ENCODE results near the gene DOP1B. TPM values are rescaled to one million over a fixed set of nuclear protein-coding genes. Genes with fewer than 3 reads are reported as not detected.
"Not testable (repeated sequence)": the region's sequence is repeated elsewhere in the genome, so short reads cannot be mapped to it uniquely, and the experiment has no call there.

DOP1B gene
- total RNA-seq, 1 donor from 2014 or later = 23.1 TPM

- TF ChIP-seq CTCF (IDR thresholded peaks at IDR 0.05) = no peak
- no peaks in the 10 kb centered on the region for H3K27me3 Mint-ChIP-seq (ENCODE audit: low read depth)
- H3K27ac Mint-ChIP-seq (ENCODE audit: unreplicated experiment) = peak overlapping the region; percentile 14
- no peak for DNase-seq (ENCODE audit: low spot score)
- no peaks in the 10 kb centered on the region for H3K9me3 Mint-ChIP-seq (ENCODE audit: low read depth)
- H3K36me3 Mint-ChIP-seq (ENCODE audit: low read depth) = no peaks in the 10 kb centered on the region
- H3K4me1 Mint-ChIP-seq (ENCODE audit: low read depth) = peaks cover 16% of the 10 kb centered on the region
- peak overlapping the region; percentile 51 for H3K4me3 Mint-ChIP-seq (ENCODE audit: unreplicated experiment)
Measured at GRCh38 chr21:36129219-36129618, 27.4 kb upstream of the DOP1B start.

- H3K27me3 Mint-ChIP-seq (ENCODE audit: low read depth); DNase-seq (ENCODE audit: low spot score): not testable (repeated sequence)
Measured at GRCh38 chr21:36130414-36130762, 26.2 kb upstream of the DOP1B start.

GRCh38 chr21:36130839-36131238, 25.8 kb upstream of the DOP1B start:
- H3K27me3 Mint-ChIP-seq (ENCODE audit: low read depth); H3K36me3 Mint-ChIP-seq (ENCODE audit: low read depth); H3K27ac Mint-ChIP-seq (ENCODE audit: unreplicated experiment); DNase-seq (ENCODE audit: low spot score); H3K9me3 Mint-ChIP-seq (ENCODE audit: low read depth): not testable (repeated sequence)
- peak overlapping the region; percentile 77 for H3K4me3 Mint-ChIP-seq (ENCODE audit: unreplicated experiment)
- H3K4me1 Mint-ChIP-seq (ENCODE audit: low read depth) = peaks cover 20% of the 10 kb centered on the region

More at GRCh38 chr21:36130414-36130762, 26.2 kb upstream of the DOP1B start:
- H3K27ac Mint-ChIP-seq (ENCODE audit: unreplicated experiment) = peak overlapping the region; percentile 32
- H3K36me3 Mint-ChIP-seq (ENCODE audit: low read depth); H3K9me3 Mint-ChIP-seq (ENCODE audit: low read depth): not testable (repeated sequence)
- TF ChIP-seq CTCF (IDR thresholded peaks at IDR 0.05) = peak; percentile 17
- peak overlapping the region; percentile 77 for H3K4me3 Mint-ChIP-seq (ENCODE audit: unreplicated experiment)
- H3K4me1 Mint-ChIP-seq (ENCODE audit: low read depth) = peaks cover 22% of the 10 kb centered on the region

- Mint-ChIP-seq H3K27me3 (ENCODE audit: low read depth) (no peaks in the 10 kb centered on the region), H3K27ac (ENCODE audit: unreplicated experiment) (no peak overlapping the region), H3K4me1 (ENCODE audit: low read depth) (peaks cover 19% of the 10 kb centered on the region), H3K36me3 (ENCODE audit: low read depth) (no peaks in the 10 kb centered on the region), H3K9me3 (ENCODE audit: low read depth) (no peaks in the 10 kb centered on the region), H3K4me3 (ENCODE audit: unreplicated experiment) (no peak overlapping the region)
- TF ChIP-seq CTCF (IDR thresholded peaks at IDR 0.05) = no peak
- DNase-seq (ENCODE audit: low spot score) = peak; percentile 36
Measured at GRCh38 chr21:36132696-36133095, 23.9 kb upstream of the DOP1B start.

GRCh38 chr21:36134803-36135390, 21.7 kb upstream of the DOP1B start, which contains the start of gene CBR3:
Gene CBR3 (plus strand): TSS chr21:36135079. CDS start chr21:36135193, 114 bp downstream.
- no peaks in the 10 kb centered on the region for H3K27me3 Mint-ChIP-seq (ENCODE audit: low read depth)
- no peak for TF ChIP-seq CTCF (IDR thresholded peaks at IDR 0.05)
- no peaks in the 10 kb centered on the region for H3K9me3 Mint-ChIP-seq (ENCODE audit: low read depth)
- DNase-seq (ENCODE audit: low spot score) = peak; percentile 92
- no peaks in the 10 kb centered on the region for H3K36me3 Mint-ChIP-seq (ENCODE audit: low read depth)
- H3K27ac Mint-ChIP-seq (ENCODE audit: unreplicated experiment) = peak within 1 kb of the TSS; percentile 88
- H3K4me1 Mint-ChIP-seq (ENCODE audit: low read depth) = peaks cover 19% of the 10 kb centered on the region
- H3K4me3 Mint-ChIP-seq (ENCODE audit: unreplicated experiment) = peak within 1 kb of the TSS; percentile 87

Measured in chondrocyte (in vitro differentiated cells).